Esophagus squamous epithelium (tissue), 4 donors: ENCODE data around the gene PROSER2.

ENCODE experiments used
- POLR2A ChIP-seq, 4 donors: fragments of 450-650 bp; IDR thresholded peaks; one replicate each; pipeline ENCODE4 v1.6.1; 2017; ENCODE audit warnings: antibody characterized with exemption in 4 of 4, mild to moderate bottlenecking in 4 of 4, moderate library complexity in 3 of 4
- TF ChIP-seq, protein P1 (sequence below), 6 experiments: fragments of 450-650 bp in 4 of 6; fragments of 200-600 bp in 2 of 6; sonication (generic) in 2 of 6; IDR thresholded peaks; one replicate each; pipeline ENCODE4 v1.5.1; 2016 to 2019; ENCODE audit warnings: antibody characterized with exemption in 6 of 6, mild to moderate bottlenecking in 4 of 6, moderate library complexity in 4 of 6

DNA sequence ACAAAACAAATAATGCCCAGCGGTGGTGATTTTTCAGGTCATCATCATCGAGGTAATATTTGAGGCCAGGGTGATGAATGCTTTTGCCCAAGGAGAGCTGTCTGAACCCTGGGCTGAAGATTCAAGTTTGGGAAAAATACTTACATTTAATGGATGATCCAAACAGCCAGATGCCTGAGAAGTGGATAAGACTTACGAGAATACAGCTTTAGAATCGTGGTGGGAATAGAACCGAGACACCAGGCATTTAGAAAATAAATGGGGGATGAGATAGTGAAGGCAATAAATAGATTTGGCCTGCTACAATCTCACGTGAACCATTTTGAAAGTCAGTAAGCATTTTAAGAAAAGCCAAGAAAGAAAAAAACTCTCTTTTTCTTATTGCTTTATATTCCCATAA, 12.2 kb upstream of the PROSER2 start:
- TF ChIP-seq, protein P1, sequence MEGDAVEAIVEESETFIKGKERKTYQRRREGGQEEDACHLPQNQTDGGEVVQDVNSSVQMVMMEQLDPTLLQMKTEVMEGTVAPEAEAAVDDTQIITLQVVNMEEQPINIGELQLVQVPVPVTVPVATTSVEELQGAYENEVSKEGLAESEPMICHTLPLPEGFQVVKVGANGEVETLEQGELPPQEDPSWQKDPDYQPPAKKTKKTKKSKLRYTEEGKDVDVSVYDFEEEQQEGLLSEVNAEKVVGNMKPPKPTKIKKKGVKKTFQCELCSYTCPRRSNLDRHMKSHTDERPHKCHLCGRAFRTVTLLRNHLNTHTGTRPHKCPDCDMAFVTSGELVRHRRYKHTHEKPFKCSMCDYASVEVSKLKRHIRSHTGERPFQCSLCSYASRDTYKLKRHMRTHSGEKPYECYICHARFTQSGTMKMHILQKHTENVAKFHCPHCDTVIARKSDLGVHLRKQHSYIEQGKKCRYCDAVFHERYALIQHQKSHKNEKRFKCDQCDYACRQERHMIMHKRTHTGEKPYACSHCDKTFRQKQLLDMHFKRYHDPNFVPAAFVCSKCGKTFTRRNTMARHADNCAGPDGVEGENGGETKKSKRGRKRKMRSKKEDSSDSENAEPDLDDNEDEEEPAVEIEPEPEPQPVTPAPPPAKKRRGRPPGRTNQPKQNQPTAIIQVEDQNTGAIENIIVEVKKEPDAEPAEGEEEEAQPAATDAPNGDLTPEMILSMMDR (IDR thresholded peaks at IDR 0.05), result no peak
- no peak for TF ChIP-seq POLR2A (IDR thresholded peaks at IDR 0.05)
